OCI-LY1 (cell line): ENCODE measurements around the gene SLC13A2.

Source experiments
- CTCF ChIP-seq: fragments of 200-600 bp; sonication (generic), shearing (Covaris generic); IDR thresholded peaks from 2 replicates; pipeline ENCODE4 v1.5.1; 2017; ENCODE audit warnings: mild to moderate bottlenecking, antibody characterized with exemption, low read length, moderate library complexity, mixed read lengths
- EZH2 ChIP-seq: fragments of 200-600 bp; sonication (generic), shearing (Covaris generic); IDR thresholded peaks from 2 replicates; pipeline ENCODE4 v1.8.0; 2017; ENCODE audit warnings: borderline replicate concordance, mixed run types, mild to moderate bottlenecking, antibody characterized with exemption, low read length, moderate library complexity, mixed read lengths

GRCh38 chr17:28547096-28547622, 73.7 kb downstream of the SLC13A2 start:
- TF ChIP-seq CTCF (no peak), EZH2 (no peak)
